IPS DF 4.7 (cell line): Measurements from ENCODE around the gene GTF2IRD1.
"Not testable (repeated sequence)": the region's sequence is repeated elsewhere in the genome, so short reads cannot be mapped to it uniquely, and the experiment has no call there.

ENCODE experiments used
- DNase-seq: peaks from one replicate; pipeline ENCODE4 v3.0.0-alpha.2; 2013; ENCODE audit warnings: low spot score; ENCODE audit errors: extremely low read depth

Gene GTF2IRD1

GRCh38 chr7:74651133-74651504, 197.4 kb downstream of the GTF2IRD1 start:
- not testable (repeated sequence) for DNase-seq
